Endothelial cell (in vitro differentiated cells): ENCODE results near the gene GALP. TPM values are rescaled to one million over a fixed set of nuclear protein-coding genes. Genes with fewer than 3 reads are reported as not detected.
"Not testable (repeated sequence)": the region's sequence is repeated elsewhere in the genome, so short reads cannot be mapped to it uniquely, and the experiment has no call there.

ENCODE experiments used
- DNase-seq: peaks from one replicate; pipeline ENCODE4 v3.0.0; 2021; ENCODE audit warnings: low spot score
- H3K27ac Mint-ChIP-seq: one replicate; pipeline ENCODE4 v1.8.0; 2021; ENCODE audit warnings: mixed read lengths, inconsistent platforms; ENCODE audit not compliant: unreplicated experiment
- H3K27me3 Mint-ChIP-seq: one replicate; pipeline ENCODE4 v1.8.0; 2021; ENCODE audit warnings: mild to moderate bottlenecking, moderate library complexity, mixed read lengths, inconsistent platforms; ENCODE audit not compliant: unreplicated experiment
- H3K36me3 Mint-ChIP-seq: one replicate; pipeline ENCODE4 v1.8.0; 2021; ENCODE audit warnings: mild to moderate bottlenecking, low read depth, mixed read lengths, inconsistent platforms; ENCODE audit not compliant: unreplicated experiment
- H3K4me1 Mint-ChIP-seq: one replicate; pipeline ENCODE4 v1.8.0; 2021; ENCODE audit warnings: mild to moderate bottlenecking, mixed read lengths, inconsistent platforms; ENCODE audit not compliant: unreplicated experiment
- H3K4me3 Mint-ChIP-seq: one replicate; pipeline ENCODE4 v1.8.0; 2021; ENCODE audit warnings: mild to moderate bottlenecking, mixed read lengths, inconsistent platforms; ENCODE audit not compliant: unreplicated experiment
- H3K9me3 Mint-ChIP-seq: one replicate; pipeline ENCODE4 v1.8.0; 2021; ENCODE audit warnings: mixed read lengths, inconsistent platforms; ENCODE audit not compliant: unreplicated experiment
- CTCF ChIP-seq: fragments of 200-600 bp; sonication (generic); IDR thresholded peaks from one replicate; pipeline ENCODE4 v1.5.0; 2021; ENCODE audit warnings: antibody characterized with exemption; ENCODE audit not compliant: unreplicated experiment
- long read RNA-seq: library from polyadenylated mRNA; unstranded; transcript quantifications from one replicate; pipeline ENCODE4 v2.0.0, GENCODE V29; 2020; ENCODE audit not compliant: unreplicated experiment
- total RNA-seq: library from RNA; stranded (reverse); fragmentation: NEBNext Ultra II Directional; extraction: Animal tissue kit (Norgen Biotek cat#: 25700); gene quantifications from one replicate; pipeline ENCODE4 v1.2.1, GENCODE V29; 2021; ENCODE audit not compliant: unreplicated experiment

GALP gene
- not detected for total RNA-seq
- long read RNA-seq: 0 reads

GRCh38 chr19:56175861-56176307 lies at the start of gene GALP:
GALP (plus strand) TSS chr19:56176008; CDS start chr19:56177109, 1,101 bp downstream.
- H3K27ac Mint-ChIP-seq: peak within 1 kb of the TSS; percentile 18
- not testable (repeated sequence) for H3K4me1 Mint-ChIP-seq, H3K27me3 Mint-ChIP-seq, DNase-seq, H3K4me3 Mint-ChIP-seq, H3K36me3 Mint-ChIP-seq, H3K9me3 Mint-ChIP-seq

DNA sequence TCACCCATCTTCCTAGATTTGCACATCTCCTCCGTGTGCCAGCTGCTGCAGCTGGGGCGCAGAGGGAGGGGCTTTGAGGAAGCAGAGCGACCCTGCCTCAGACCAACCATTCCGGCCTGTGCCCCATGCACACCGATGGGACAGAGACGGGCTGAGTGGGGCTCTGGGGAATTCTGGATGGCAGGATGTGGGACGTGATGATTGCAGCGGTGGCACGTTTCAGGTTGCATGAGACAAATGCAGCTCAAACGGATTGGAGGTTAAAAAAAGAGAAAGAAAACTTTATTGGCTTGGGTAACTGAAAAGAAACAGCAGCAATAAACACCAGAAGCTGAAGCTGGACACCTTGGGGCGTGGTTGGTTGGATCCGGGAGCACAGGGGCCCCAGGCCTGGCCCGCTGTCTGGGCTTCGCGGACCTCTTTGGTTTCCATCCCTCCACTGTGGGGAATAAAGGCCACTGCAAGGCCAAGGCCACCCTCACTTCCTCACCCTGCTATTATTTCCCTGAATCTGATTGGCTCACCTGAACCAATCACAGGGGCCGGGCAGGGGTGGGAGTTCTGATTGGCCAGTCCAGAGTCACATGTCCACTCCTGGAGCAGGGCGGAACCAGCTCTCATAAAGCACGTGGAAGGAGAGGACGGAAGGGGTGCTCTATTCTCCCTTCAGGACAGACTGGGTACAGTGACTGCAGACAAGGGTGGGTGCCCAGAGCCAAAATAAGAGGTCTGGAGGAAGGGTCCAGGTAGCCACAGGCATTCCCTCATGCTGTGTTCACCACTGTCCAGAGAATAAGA lies 48.6 kb upstream of the GALP start:
- Mint-ChIP-seq H3K4me3 (no peak overlapping the region), H3K36me3 (no peaks in the 10 kb centered on the region), H3K27ac (no peak overlapping the region), H3K27me3 (peaks cover 5% of the 10 kb centered on the region), H3K4me1 (no peaks in the 10 kb centered on the region), H3K9me3 (no peaks in the 10 kb centered on the region)
- DNase-seq: no peak
- TF ChIP-seq CTCF: no peak

GRCh38 chr19:56130006-56130405 lies 45.8 kb upstream of the GALP start:
- Mint-ChIP-seq H3K9me3 (no peaks in the 10 kb centered on the region), H3K36me3 (no peaks in the 10 kb centered on the region), H3K4me3 (no peak overlapping the region), H3K4me1 (no peaks in the 10 kb centered on the region), H3K27ac (no peak overlapping the region), H3K27me3 (peaks cover 6% of the 10 kb centered on the region)
- no peak for DNase-seq
- TF ChIP-seq CTCF: no peak

- no peak overlapping the region for H3K27ac Mint-ChIP-seq
- DNase-seq: no peak
- no peak overlapping the region for H3K4me3 Mint-ChIP-seq
- peaks cover 6% of the 10 kb centered on the region for H3K27me3 Mint-ChIP-seq
- H3K9me3 Mint-ChIP-seq: no peaks in the 10 kb centered on the region
- no peak for TF ChIP-seq CTCF
- no peaks in the 10 kb centered on the region for H3K36me3 Mint-ChIP-seq
- H3K4me1 Mint-ChIP-seq: no peaks in the 10 kb centered on the region
These were observed 44.2 kb upstream of the GALP start for GRCh38 chr19:56131651-56132050.

DNA sequence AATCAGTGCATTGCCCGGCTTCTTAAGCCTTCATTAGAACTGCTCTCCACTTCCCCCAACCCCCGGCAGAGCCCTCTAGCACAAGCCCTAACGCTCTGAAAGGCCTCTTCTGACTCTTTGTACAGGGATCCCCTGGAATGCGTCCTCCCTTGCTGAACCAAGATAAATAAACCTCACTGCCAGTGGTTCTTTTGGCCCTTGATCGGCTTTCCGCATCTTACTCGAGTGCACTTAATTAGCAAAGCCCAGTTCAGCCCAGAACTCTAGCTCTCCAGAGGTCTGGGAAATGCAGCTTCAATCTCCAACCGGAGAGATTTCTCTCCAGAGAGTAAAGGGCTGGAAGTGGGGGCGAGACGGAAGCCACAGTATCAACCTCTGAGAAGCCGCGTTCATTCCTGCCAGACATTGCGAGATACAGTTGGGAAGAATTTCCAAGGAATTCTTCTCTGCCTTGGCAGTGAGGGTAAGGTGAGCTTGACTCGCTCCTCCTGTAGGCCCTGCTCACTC lies 43.4 kb upstream of the GALP start:
- peaks cover 6% of the 10 kb centered on the region for H3K27me3 Mint-ChIP-seq
- H3K36me3 Mint-ChIP-seq: no peaks in the 10 kb centered on the region
- H3K9me3 Mint-ChIP-seq: no peaks in the 10 kb centered on the region
- no peak for DNase-seq
- H3K4me1 Mint-ChIP-seq: no peaks in the 10 kb centered on the region
- peak overlapping the region; percentile 28 for H3K4me3 Mint-ChIP-seq
- TF ChIP-seq CTCF: no peak
- no peak overlapping the region for H3K27ac Mint-ChIP-seq
